Measurements from ENCODE around the gene GPC6. TPM values are rescaled to one million over a fixed set of nuclear protein-coding genes. Genes with fewer than 3 reads are reported as not detected.

Gene GPC6
- polyA plus RNA-seq, 1 donor: 4.1 TPM

DNA sequence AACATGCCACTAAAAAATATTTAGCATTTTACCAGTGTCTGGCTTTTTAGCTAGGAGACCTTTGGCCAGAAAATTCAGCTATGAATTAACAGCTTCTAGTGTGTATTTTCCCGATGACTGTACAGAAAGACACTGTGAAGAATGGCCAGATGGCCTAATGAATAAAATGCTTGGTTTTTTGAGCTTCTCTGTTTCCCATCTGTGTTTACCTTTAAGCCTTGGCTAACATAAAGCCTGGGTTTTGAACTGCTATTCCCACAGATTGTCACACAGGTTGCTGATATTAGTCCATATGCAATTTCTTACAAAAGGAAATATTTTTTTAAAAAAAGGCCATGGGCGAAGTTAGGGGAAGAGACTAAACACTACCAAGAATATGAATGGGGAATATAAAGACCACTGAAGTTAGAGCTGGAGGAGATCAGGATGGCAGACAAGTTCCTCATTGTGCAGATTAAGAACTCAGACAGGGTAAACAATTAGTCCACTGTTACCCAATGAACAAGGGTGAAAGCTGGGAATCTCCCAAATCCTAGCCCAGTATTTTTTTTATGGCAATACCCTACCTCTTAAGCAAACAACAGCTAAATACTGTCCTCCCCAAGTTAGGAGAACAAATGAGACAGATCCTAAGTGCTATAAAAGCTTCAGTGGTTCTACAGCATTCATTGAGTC lies 1157.8 kb downstream of the GPC6 start:
- no peak for DNase-seq

DNA sequence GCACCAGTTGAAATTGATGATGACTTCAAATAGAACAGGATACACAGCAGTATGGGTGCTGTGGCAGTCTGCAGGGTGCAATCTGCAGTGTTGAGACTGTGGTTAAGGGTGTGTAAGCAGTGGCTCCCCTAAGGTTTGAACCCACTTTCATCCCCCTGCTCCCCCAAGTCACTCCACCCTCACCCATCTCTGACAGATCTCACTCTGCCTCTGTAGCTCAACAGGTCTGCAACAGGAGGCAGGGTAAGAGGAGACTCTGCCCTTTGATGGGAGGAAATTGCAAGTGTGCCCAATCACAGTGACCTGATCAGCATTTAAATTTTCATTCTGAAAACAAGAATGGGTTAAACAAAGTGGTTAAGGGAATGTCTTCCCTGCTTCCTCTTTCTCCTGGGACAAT lies 1160.4 kb downstream of the GPC6 start:
- DNase-seq: no peak

DNA sequence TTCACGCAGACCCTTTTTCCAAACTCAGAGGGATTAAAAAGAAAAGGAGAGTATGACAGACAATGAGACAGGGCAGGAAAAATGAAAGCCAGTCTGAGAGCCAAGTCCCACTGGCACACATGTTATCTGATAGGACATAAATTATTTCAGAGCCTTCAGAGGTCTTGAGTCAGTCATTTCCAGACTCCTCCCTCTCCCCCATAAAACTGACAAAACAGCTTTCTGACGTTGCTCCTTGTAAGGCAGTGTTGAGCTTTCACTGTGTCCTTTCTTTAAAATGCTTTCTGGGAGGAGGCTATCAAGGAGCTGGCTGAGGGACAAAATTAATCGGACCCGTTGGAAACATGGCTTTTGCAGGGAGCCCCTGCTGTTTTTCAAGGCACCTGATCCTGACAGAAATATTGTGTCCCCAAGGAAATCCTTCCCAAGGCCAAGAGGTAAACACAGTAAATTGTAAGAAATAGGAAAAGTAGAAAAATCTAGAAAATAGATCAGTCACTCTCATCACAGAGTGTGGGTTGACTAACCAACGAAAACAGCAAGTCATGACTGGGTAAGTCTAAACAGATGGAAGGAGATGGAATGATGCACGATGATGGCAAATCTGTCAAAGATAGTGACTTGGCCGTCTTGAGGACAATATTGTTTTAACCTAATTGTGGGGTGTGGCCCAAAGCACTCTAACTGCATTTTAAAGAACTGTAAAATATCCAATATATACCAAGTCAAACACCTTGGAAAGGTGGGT lies 1163.2 kb downstream of the GPC6 start:
- DNase-seq: no peak

DNA sequence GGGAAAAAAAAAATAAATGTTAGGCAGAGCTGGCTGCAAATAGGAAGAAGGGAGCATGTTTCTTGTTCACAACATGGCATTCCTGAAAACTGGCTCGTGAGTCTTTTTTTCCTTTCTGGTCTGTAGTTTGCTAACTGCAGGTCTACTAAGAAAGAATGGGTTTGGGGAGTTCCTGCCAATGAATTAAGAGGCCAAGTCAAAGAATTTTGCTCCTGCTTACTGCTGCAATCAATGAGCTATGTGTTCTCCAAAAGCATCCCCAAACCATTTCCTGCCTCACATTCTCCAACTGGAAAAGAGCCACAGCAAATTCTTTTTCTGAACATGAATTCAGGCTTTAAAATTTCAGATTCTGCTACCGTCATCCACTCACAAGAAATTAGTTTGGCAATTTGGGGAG lies 1164.3 kb downstream of the GPC6 start:
- no peak for DNase-seq

DNA sequence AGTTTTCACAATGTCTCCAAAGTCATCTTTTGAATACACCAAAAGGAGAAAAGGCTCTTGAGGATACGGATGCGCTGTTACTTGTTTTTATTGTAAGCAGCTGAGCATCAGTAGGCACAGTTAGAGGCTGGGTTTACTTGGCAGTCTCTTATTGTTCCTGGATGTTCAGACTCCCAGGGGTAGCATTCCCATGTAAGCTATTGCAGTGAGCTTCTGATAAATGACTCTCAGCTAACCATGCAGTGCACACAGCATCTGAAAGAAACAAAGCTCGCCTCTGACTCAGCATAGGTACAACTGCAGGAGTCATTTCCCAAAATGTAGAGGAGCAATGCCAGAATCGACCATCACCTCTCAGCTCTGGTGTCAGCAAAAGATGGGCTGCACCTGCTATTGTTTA lies 1168.1 kb downstream of the GPC6 start:
- DNase-seq: no peak

DNA sequence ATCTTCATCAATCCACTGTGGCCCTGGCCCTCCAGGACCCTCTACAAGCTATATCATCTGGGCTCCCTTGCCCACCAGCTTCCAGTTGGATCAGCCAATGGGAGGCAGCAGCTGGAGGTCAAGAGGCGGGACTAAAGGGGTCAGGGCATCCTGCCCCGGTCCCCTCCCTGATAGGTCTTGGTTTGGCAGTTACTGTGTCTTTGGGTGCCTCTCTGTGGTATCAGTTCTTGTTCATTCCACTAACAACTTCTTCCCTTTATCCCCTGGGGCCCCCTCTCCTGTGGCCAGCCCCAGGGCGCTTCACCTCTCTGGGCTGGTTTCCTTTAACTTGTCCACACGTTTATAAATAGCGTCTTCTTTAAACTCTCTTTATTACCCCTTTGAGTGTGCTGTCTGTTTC lies 1169.3 kb downstream of the GPC6 start:
- no peak for DNase-seq

DNA sequence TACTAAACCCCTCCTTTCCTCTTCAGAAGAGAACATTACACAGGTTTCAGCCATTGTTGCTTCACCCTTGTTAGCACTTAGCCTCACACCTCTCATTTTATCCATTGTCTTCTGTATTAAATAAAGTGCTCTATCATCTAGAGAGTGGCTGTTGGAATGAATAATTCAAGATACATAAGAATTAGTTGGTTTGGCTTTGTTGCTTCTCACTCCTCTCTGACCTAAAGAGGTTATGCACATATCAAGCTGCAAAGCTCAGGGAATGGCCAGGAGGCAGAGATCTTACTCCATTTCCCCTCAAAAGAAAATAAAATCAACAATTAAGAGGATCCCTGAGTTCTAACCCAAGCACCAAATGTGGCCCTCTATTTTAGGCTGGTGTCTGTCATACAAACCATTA lies 1173.2 kb downstream of the GPC6 start:
- DNase-seq: no peak

DNA sequence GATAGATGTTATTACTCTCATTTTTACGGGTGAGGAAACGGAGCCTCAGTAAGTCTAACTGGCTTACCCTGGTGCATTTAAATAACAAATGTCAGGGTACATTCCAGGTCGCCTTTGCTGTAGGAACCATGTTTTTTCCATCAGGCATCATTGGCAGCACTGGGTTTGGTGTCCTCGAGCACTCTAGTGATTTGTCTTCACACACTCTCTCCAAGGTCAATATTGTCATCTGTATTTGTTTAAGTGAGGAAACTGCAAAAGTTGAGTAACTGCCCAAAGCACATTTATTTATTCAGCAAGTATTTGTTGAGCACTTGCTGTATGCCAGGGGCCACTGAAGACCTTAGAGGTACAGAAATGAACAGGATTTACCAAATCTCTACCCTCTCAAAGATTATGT lies 1174.3 kb downstream of the GPC6 start:
- no peak for DNase-seq

DNA sequence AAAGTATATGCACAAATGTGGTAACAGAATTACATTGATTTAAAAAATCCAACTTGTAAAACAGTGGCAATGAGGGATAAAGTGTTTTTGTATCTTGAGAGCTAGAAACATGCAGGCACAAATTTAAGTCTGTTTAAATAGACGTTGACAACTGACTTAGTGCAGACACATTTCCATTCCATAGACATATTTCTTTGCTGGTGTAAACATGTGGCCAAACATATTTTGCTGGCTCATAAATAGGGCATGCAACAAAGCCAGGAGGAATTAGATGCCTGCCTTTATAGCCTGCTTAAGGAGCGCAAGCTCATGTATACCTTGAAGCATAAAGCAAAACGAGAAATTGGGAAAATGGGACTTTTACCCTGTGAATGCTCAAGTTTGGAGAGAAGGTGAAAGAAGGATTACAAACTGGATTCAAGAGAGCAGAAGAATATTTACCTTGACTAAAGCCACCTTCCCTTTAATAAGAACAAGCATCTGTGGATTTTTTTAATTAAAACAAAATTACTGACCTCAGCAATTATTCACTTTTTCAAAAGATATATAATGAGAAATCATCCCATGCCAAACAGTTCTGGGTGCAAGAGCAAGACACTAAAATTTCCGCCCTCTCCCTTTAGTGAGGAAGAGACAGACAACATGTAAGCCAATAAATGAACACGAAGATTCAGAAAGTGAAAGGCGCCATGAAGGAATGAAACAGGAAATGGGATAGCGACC lies 1181.9 kb downstream of the GPC6 start:
- no peak for DNase-seq

DNA sequence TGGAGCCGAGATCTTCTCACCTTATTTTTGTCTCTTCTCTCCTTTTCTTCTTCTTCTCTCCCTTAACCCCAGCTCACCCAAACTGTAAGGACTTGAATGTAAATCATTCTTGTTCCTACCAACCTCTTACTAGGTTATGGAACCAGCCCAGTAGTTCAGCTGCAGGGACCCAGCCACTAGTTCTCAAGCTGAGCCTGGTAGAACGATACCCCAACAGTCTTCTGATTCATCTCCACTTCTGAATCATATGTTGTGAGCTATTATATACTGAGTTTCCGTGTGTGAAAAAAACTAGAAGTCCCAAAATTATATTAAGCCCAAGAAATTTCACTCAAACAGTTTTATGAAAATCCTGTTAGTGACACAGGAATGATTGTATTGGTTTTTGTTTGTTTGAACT lies 1185.1 kb downstream of the GPC6 start:
- no peak for DNase-seq

DNA sequence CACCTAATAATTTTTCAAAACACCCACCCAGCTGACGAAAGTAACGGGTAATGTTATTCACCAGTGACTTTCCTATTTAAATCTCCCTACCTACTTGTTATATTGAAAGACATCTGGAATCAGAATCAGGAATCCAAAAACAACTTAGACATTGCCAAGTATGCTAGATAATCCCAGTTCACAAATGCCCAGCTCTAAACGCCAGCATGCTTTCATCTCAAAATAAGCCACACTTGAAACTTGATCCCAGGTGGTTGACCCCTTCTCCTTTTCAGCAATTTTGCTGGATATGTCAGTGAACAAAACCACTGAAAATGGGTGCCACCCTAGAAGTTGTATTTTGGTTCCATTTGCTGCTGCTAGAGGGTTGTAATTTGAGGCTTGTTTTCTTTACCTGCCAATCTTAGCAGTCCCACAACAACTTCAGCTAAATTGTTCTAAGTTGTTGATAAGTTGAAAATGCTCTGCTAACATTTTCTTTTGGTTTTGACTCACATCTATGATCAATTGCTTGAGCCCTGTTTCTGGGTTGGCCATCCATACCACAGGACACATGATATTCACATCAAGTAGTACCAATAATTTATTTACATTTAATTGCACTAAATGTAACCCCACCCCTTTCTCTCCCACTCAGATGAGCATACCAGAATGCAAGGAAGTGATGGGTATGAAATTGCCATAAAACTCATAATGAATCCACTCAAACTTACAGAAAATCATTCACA lies 1186.4 kb downstream of the GPC6 start:
- DNase-seq: no peak

DNA sequence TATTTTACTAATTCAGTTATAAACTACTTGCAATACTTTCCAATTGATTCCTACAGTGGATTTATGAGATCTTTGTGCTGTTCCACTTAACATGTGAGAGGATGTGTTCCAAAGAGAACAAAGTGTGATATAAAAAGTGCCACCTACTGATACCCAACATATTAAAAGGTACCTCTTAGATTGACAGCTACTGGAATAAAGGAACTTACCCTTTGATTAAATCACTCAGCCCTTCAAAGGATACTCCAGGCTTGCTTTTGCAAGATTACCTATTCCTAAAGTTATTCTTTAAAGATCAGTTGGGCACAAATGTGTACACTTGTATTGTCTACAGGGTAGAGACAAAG lies 1187.0 kb downstream of the GPC6 start:
- DNase-seq: no peak

DNA sequence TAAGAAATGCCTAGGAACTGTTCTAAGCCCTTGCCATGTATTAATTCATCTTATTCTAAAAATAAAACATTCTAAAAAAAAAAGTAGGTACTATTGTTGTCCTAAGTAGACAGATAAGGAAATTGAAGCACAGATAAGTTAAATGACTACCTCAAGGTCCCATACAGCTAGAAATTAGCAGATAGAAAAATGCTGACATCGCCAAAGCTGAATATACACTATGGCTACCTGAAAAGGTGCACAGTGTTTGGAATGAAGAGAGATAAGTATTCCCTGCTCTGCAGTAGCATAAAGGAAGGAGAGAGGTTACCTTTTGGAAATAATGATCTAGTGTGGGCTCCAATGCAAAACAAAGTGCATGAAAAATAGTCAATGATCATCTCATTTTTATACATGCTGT lies 1187.5 kb downstream of the GPC6 start:
- no peak for DNase-seq

DNA sequence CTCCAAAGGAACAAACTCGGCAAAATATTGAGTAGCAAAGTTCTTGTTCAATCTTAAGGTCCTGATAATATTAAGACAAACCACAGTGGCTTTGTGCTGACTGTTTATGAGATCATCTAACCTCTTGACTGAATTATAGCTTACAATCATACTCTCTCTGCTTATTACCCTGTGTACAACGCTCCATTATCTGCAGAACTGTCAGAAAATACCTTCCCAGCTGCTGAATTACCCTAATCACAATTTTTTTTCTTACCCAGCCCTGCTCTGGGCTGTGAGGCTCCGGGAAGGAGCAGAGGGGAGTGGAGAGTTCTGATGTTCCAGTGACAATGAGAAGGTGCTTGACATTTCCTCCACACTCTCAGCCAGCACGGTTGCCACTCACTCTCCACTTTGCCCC lies 1188.1 kb downstream of the GPC6 start:
- no peak for DNase-seq

DNA sequence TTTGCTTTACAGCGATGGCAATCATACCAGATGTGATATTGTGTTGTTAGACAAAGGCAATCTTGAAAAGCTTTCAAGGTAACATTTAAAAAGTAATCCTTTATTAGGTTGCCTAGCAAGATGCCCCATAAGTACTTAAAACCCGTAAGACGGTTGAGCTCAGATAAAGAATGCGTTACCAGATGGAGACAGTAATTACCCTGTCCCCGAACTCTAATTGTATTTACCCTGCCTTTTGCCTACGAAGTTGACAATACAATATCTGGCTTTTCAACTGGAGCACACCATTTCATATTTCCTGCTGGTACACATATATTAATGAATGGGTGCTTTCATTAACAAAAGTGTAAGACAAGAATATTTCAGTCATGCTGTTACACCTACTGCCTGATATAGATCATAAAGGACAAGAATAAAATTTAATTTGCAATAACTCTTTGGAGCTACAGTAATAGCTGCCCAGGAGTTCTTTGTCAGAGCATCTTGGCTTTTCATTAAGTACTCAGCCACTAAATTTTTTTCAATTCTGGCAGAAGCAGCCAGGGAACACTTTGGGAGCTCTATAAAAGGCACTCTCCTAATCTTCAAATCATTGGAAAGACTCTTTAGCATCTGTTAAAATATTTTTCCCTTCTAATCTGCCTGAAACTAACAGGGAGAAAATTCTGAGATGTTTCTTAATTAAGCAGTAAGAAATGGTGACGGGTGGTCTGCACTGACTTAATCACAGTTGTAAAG lies 1189.1 kb downstream of the GPC6 start:
- no peak for DNase-seq

DNA sequence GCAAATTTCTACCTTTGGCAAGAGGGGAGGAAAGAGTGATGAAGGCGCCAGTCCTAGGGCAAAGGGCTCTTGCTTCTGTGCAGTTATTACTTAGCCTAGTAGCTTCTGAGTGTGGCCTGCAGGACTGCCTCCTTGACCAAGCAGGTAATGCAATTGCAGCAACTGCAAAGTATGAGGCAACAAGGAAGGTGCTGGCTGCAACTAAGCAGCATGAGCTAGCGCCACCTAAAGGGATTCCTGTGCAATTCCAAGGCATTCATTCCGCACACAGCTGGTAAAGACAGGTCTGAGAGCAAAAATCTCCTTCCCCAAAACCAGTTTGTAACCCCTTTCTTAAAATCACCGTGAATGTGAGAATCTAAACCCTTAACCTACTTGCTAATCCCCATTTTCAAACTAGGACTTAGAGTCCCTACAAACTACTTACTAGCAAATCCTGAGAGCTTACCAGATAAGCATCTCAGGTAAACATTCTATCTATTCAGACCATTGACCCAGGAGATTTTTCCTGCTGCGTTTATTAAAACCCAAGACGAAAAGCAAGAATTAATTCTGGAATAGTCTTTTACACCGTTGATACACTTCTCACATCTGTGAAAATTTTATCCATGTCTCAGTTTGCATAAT lies 1190.0 kb downstream of the GPC6 start:
- no peak for DNase-seq

DNA sequence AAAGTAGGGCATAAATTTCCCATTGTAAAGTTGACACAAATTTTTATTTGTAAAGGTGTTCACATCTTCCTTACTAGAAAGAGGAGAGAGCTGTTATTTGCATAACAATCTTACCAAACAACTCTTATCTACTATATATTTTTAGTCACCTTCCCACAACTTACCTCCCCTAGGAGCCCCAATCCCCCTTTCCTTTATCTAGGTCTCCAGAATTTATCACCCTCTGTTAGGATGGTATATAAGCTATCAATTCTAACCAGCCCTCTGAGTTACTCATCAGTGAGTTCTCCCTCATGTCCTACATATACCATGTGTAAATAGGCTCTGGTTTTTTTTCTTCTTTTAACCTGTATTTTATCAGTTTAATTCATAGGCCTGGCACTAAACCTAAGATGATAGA lies 1190.7 kb downstream of the GPC6 start:
- DNase-seq: no peak

DNA sequence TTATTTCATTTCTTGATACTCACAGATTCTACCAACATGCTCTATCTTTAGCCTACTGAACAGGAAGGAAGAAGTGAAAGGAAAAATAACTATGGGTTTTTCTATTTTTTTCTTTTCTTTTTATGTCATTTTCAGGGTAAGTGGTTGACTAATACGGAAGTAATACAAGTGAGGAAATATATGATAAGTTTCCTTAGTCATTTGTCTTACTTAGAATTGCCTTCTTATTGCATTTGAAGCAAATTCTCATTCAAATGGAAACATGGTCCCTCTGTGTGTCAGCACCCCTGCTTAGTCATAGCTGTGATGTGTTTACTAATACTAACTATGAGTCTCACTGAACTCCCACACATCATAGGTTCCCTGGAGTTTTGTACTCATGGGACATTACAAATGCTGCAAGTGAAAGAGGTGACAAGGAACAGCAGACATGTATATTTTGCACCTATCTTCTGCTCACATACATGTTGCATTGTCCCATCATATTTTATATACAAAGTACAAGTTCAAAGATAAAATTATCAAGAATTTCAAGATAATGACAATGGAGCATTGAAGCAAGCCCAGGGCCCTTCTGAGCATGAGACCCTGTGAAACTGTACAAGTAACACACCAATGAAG lies 1192.8 kb downstream of the GPC6 start:
- no peak for DNase-seq

DNA sequence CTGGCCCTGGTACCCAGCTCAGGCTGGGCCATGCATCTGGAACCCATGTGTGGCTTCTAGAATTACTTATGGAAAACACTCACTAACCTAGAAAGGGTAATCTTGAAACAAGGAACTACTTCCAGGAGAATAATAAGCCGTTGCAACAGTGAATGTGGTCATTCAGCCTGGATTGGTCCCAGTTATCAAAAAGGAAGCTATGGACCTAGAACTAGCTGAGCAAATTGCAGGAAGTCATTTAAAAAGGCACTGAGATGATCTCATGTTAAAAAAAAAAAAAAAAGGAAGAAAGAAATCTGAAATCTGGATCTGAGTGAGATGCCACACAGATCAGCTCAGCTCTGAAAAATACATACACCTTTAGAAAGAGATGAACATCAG lies 1193.3 kb downstream of the GPC6 start:
- DNase-seq: no peak

DNA sequence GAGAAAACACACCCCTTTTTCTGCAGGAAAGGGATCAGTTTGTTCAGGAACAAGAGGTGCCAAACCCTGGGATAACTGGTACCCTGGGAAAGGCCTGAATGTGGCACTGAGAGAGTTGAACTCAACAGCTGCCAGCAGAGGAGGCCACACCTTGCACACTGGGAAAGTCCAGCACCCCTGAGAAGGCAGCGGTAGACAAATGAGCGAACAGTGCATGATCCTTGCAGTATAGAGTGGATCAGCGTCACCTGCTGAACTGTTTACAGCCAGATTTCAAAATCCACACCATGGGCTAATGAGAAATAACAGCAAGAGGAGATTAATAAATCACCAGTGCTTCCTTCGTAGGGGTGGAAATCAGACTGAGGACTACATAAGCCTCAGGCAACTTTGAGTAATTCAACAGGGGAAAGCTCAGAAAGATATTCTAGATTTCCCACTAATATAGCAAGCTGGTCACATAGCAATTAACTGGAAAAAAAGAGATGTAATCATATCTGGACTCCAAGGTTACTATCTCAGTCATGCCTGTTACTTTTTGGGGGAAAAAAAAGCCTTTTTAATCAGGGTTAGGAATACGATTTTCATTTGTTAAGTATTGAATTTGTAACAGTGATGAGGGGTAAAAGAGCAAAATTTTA lies 1200.8 kb downstream of the GPC6 start:
- no peak for DNase-seq

DNA sequence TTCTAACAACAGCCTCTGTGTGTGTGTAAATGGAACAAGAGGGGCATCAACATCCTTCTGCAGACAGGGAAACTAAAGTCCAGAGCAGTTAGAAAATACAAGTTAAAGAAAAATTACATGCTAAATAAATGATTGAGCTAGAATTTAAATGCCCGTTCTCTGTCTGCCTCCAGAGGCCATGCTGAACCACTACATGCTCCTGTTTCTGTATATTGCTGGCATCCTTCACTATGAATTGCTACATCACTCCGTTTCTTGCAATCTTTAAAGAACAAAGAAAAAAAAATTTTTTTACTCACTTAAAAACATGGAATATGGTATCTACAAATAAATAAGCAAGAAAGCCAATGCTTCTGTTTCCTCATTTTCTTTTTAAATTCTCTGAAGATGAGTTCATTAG lies 1205.0 kb downstream of the GPC6 start:
- no peak for DNase-seq
